Kidney (tissue), 22 donors: ENCODE measurements around the gene GRPEL2. TPM values are rescaled to one million over a fixed set of nuclear protein-coding genes. Genes with fewer than 3 reads are reported as not detected.

Experiments
- DNase-seq, 5 donors: peaks; one replicate each; pipeline ENCODE4 v3.0.0-alpha.2; 2013 to 2020
- FAIRE-seq: peaks from 2 replicates; lab custom pipeline; 2012; peaks lifted over from hg19 to GRCh38; lab: Jason Lieb, UNC
- H3K27ac ChIP-seq, 2 donors: one replicate each; pipeline ENCODE4 v1.7.0; 2013; ENCODE audit warnings: low read depth in 2 of 2, low read length in 2 of 2, inconsistent platforms in 1 of 2
- H3K27me3 ChIP-seq: one replicate; pipeline ENCODE4 v1.7.1; 2013; ENCODE audit warnings: low read length, inconsistent platforms; ENCODE audit not compliant: control insufficient read depth, insufficient read depth
- H3K36me3 ChIP-seq, 3 donors: one replicate each; pipeline versions ENCODE4 v1.7.0 to v1.7.1; 2013; ENCODE audit warnings: low read length in 3 of 3, control low read depth in 1 of 3, inconsistent platforms in 1 of 3; ENCODE audit not compliant: insufficient read depth in 3 of 3, control insufficient read depth in 2 of 3
- H3K4me1 ChIP-seq, 3 donors: one replicate each; pipeline versions ENCODE4 v1.7.0 to v1.7.1; 2013; ENCODE audit warnings: low read length in 3 of 3, inconsistent platforms in 1 of 3, low read depth in 1 of 3; ENCODE audit not compliant: control insufficient read depth in 2 of 3, insufficient read depth in 2 of 3
- H3K4me3 ChIP-seq, 3 donors: one replicate each; pipeline versions ENCODE4 v1.7.0 to v1.8.1; 2013; ENCODE audit warnings: low read length in 3 of 3, control low read depth in 1 of 3, inconsistent platforms in 1 of 3
- H3K9ac ChIP-seq, 3 donors: one replicate each; pipeline versions ENCODE4 v1.7.0 to v1.7.1; 2013; ENCODE audit warnings: low read length in 3 of 3, control low read depth in 1 of 3, inconsistent platforms in 1 of 3
- H3K9me3 ChIP-seq, 3 donors: one replicate each; pipeline versions ENCODE4 v1.7.0 to v1.7.1; 2013; ENCODE audit warnings: low read length in 3 of 3, control low read depth in 1 of 3, inconsistent platforms in 1 of 3; ENCODE audit not compliant: control insufficient read depth in 2 of 3, insufficient read depth in 1 of 3
- CTCF ChIP-seq: IDR thresholded peaks from 3 replicates; pipeline ENCODE4 v1.5.1; 2012; ENCODE audit warnings: mild to moderate bottlenecking, moderate library complexity, borderline replicate concordance; ENCODE audit not compliant: insufficient read depth; ENCODE audit errors: extremely low read depth
- intact Hi-C: fragments of 100-400 bp; cut with DNase I; formaldehyde crosslinking; loops from one replicate; pipeline ENCODE4 v1.11.1; 2022
- long read RNA-seq, 10 donors: library from polyadenylated mRNA in 1 of 10; unstranded in 1 of 10; transcript quantifications; one replicate each; pipeline ENCODE4 v2.0.0 and lab custom pipeline, GENCODE V29; 2021 to 2026
- polyA plus RNA-seq: library from polyadenylated mRNA; stranded (reverse); fragments of 350-450 nt; fragmentation: Illumina TruSeq; extraction: RNeasy Lipid Tissue Mini Kit (QIAGEN cat#74804); gene quantifications from one replicate; pipeline ENCODE4 v1.2.3, GENCODE V29; 2014; ENCODE audit warnings: low read depth, low replicate concordance; ENCODE audit not compliant: insufficient read depth
- total RNA-seq: library from RNA; stranded (reverse); fragmentation: NEBNext Ultra II Directional; extraction: Animal tissue kit (Norgen Biotek cat#: 25700); gene quantifications from one replicate; pipeline ENCODE4 v1.2.1, GENCODE V29; 2021
- donor health status: control.
- donor health status: control.
- donor health status: control.
- donor health status: control.
- donor health status: control.
- donor health status: DM: yes; HTN: yes; CAD: no.
- donor health status: Normal renal cell carcinoma (clear cell type).

The GRPEL2 gene
- total RNA-seq (16.9 TPM), polyA plus RNA-seq (7.6 TPM)
- long read RNA-seq, donor 1, full-length matches to known transcripts, result 1 of 1 reads
- long read RNA-seq, donor 1, partial matches to known transcripts, result 0 of 1 reads
- long read RNA-seq, donor 1, other reads (novel, unspliced or antisense), result 0 of 1 reads
- long read RNA-seq, donor 2, full-length matches to known transcripts, result 1 of 12 reads
- long read RNA-seq, donor 2, partial matches to known transcripts, result 11 of 12 reads
- long read RNA-seq, donor 2, other reads (novel, unspliced or antisense), result 0 of 12 reads
- long read RNA-seq, donor 3, full-length matches to known transcripts, result 3 of 3 reads
- long read RNA-seq, donor 3, partial matches to known transcripts, result 0 of 3 reads
- long read RNA-seq, donor 3, other reads (novel, unspliced or antisense), result 0 of 3 reads
- long read RNA-seq, donor 4, full-length matches to known transcripts, result 2 of 2 reads
- long read RNA-seq, donor 4, partial matches to known transcripts, result 0 of 2 reads
- long read RNA-seq, donor 4, other reads (novel, unspliced or antisense), result 0 of 2 reads
- long read RNA-seq, donor 5, result 0 reads
- long read RNA-seq, donor 6, full-length matches to known transcripts, result 2 of 2 reads
- long read RNA-seq, donor 6, partial matches to known transcripts, result 0 of 2 reads
- long read RNA-seq, donor 6, other reads (novel, unspliced or antisense), result 0 of 2 reads
- long read RNA-seq, donor 7, full-length matches to known transcripts, result 2 of 6 reads
- long read RNA-seq, donor 7, partial matches to known transcripts, result 0 of 6 reads
- long read RNA-seq, donor 7, other reads (novel, unspliced or antisense), result 4 of 6 reads
- long read RNA-seq, donor 8, full-length matches to known transcripts, result 2 of 2 reads
- long read RNA-seq, donor 8, partial matches to known transcripts, result 0 of 2 reads
- long read RNA-seq, donor 8, other reads (novel, unspliced or antisense), result 0 of 2 reads
- long read RNA-seq, donor 9, full-length matches to known transcripts, result 1 of 1 reads
- long read RNA-seq, donor 9, partial matches to known transcripts, result 0 of 1 reads
- long read RNA-seq, donor 9, other reads (novel, unspliced or antisense), result 0 of 1 reads
- long read RNA-seq, donor 10, full-length matches to known transcripts, result 4 of 4 reads
- long read RNA-seq, donor 10, partial matches to known transcripts, result 0 of 4 reads
- long read RNA-seq, donor 10, other reads (novel, unspliced or antisense), result 0 of 4 reads

- TF ChIP-seq CTCF, result no peak
- Histone ChIP-seq H3K9me3 (no peaks in the 10 kb centered on the region), H3K27ac (peak within 1 kb of the TSS; percentile 59 to 80), H3K4me1 (peaks cover 0 to 5% (median 0%) of the 10 kb centered on the region in 3 donors), H3K9ac (peak within 1 kb of the TSS; percentile 78 to 87 (median 84)), H3K27me3 (no peaks in the 10 kb centered on the region), H3K4me3 (peak within 1 kb of the TSS; percentile 87 to 98 (median 98)), H3K36me3 (peaks cover 1 to 21% (median 8%) of the 10 kb centered on the region in 3 donors)
- FAIRE-seq, result peak; percentile 38
- intact Hi-C loops, result no loop called here
- DNase-seq, result peak; percentile 97 to 99 (median 98)
These were observed at the start of gene GRPEL2 for GRCh38 chr5:149345147-149345891. Gene GRPEL2, plus strand, starts transcription at chr5:149345499. Its CDS starts 41 bp downstream, at chr5:149345540.

GRCh38 chr5:149297340-149298025 is 47.8 kb upstream of the GRPEL2 start:
- no peak overlapping the region for H3K27ac ChIP-seq

More at GRCh38 chr5:149297340-149298025, 47.8 kb upstream of the GRPEL2 start:
- Histone ChIP-seq H3K4me1 (peaks cover 0 to 15% (median 14%) of the 10 kb centered on the region in 3 donors), H3K27me3 (no peaks in the 10 kb centered on the region), H3K4me3 (no peak overlapping the region), H3K36me3 (no peaks in the 10 kb centered on the region), H3K9ac (no peak overlapping the region), H3K9me3 (no peaks in the 10 kb centered on the region)
- DNase-seq (no peak), FAIRE-seq (no peak)
- no peak for TF ChIP-seq CTCF
- intact Hi-C loops, result no loop called here
